ENCODE data around the gene CSTPP1.
"Not testable (repeated sequence)": the region's sequence is repeated elsewhere in the genome, so short reads cannot be mapped to it uniquely, and the experiment has no call there.

Gene CSTPP1

GRCh38 chr11:47191137-47191536 lies 254.6 kb downstream of the CSTPP1 start:
- peaks cover 21% of the 10 kb centered on the region for H3K27me3 ChIP-seq (ENCODE audit: insufficient read depth, low read length)
- H3K9me3 ChIP-seq (ENCODE audit: insufficient read depth, low read depth, low read length); H3K27ac ChIP-seq (ENCODE audit: low read depth, low read length); H3K9ac ChIP-seq (ENCODE audit: low read depth, low read length); H3K4me1 ChIP-seq (ENCODE audit: insufficient read depth, low read length); H3K4me3 ChIP-seq (ENCODE audit: low read length); H3K36me3 ChIP-seq (ENCODE audit: insufficient read depth, low read length): not testable (repeated sequence)
- 93% methylated on average over 10 of the region's 10 CpGs for WGBS

- H3K36me3 ChIP-seq (ENCODE audit: insufficient read depth, low read length): no peaks in the 10 kb centered on the region
- peaks cover 8% of the 10 kb centered on the region; the same call in 1 of the 2 replicates for H3K4me1 ChIP-seq (ENCODE audit: insufficient read depth, low read length)
Measured at GRCh38 chr11:47192111-47192510, 255.6 kb downstream of the CSTPP1 start.

GRCh38 chr11:47198161-47198560 lies 261.6 kb downstream of the CSTPP1 start:
- H3K4me1 ChIP-seq (ENCODE audit: insufficient read depth, low read length); H3K4me3 ChIP-seq (ENCODE audit: low read length); H3K9me3 ChIP-seq (ENCODE audit: insufficient read depth, low read depth, low read length); H3K9ac ChIP-seq (ENCODE audit: low read depth, low read length); H3K36me3 ChIP-seq (ENCODE audit: insufficient read depth, low read length); H3K27ac ChIP-seq (ENCODE audit: low read depth, low read length); H3K27me3 ChIP-seq (ENCODE audit: insufficient read depth, low read length): not testable (repeated sequence)
- 94% methylated on average over 9 of the region's 9 CpGs for WGBS

More at GRCh38 chr11:47192111-47192510, 255.6 kb downstream of the CSTPP1 start:
- no peak overlapping the region for H3K27ac ChIP-seq (ENCODE audit: low read depth, low read length)
- WGBS: 91% methylated on average over 4 of the region's 4 CpGs
- H3K4me3 ChIP-seq (ENCODE audit: low read length): no peak overlapping the region
- no peaks in the 10 kb centered on the region for H3K9me3 ChIP-seq (ENCODE audit: insufficient read depth, low read depth, low read length)
- peaks cover 14% of the 10 kb centered on the region for H3K27me3 ChIP-seq (ENCODE audit: insufficient read depth, low read length)
- no peak overlapping the region for H3K9ac ChIP-seq (ENCODE audit: low read depth, low read length)

- no peaks in the 10 kb centered on the region for H3K27me3 ChIP-seq (ENCODE audit: insufficient read depth, low read length)
- 91% methylated on average over 4 of the region's 4 CpGs for WGBS
- H3K27ac ChIP-seq (ENCODE audit: low read depth, low read length): no peak overlapping the region
- peaks cover 7% of the 10 kb centered on the region for H3K4me1 ChIP-seq (ENCODE audit: insufficient read depth, low read length)
- no peak overlapping the region for H3K4me3 ChIP-seq (ENCODE audit: low read length)
- no peaks in the 10 kb centered on the region for H3K36me3 ChIP-seq (ENCODE audit: insufficient read depth, low read length)
- no peak overlapping the region for H3K9ac ChIP-seq (ENCODE audit: low read depth, low read length)
- H3K9me3 ChIP-seq (ENCODE audit: insufficient read depth, low read depth, low read length): no peaks in the 10 kb centered on the region
Measured at GRCh38 chr11:47201015-47201414, 264.5 kb downstream of the CSTPP1 start.

GRCh38 chr11:47202576-47202975 lies 266.0 kb downstream of the CSTPP1 start:
- 94% methylated on average over 5 of the region's 5 CpGs for WGBS
- H3K36me3 ChIP-seq (ENCODE audit: insufficient read depth, low read length): no peaks in the 10 kb centered on the region
- H3K27ac ChIP-seq (ENCODE audit: low read depth, low read length): no peak overlapping the region
- H3K9ac ChIP-seq (ENCODE audit: low read depth, low read length): no peak overlapping the region
- H3K4me3 ChIP-seq (ENCODE audit: low read length): no peak overlapping the region
- no peaks in the 10 kb centered on the region for H3K9me3 ChIP-seq (ENCODE audit: insufficient read depth, low read depth, low read length)
- H3K4me1 ChIP-seq (ENCODE audit: insufficient read depth, low read length): peaks cover 7% of the 10 kb centered on the region
- H3K27me3 ChIP-seq (ENCODE audit: insufficient read depth, low read length): no peaks in the 10 kb centered on the region

GRCh38 chr11:47204637-47204989 lies 268.1 kb downstream of the CSTPP1 start:
- peak overlapping the region; percentile 11; the same call in 1 of the 2 replicates for H3K27ac ChIP-seq (ENCODE audit: low read depth, low read length)
- no peaks in the 10 kb centered on the region for H3K36me3 ChIP-seq (ENCODE audit: insufficient read depth, low read length)
- peaks cover 7% of the 10 kb centered on the region for H3K4me1 ChIP-seq (ENCODE audit: insufficient read depth, low read length)
- H3K9ac ChIP-seq (ENCODE audit: low read depth, low read length): no peak overlapping the region
- no peaks in the 10 kb centered on the region for H3K9me3 ChIP-seq (ENCODE audit: insufficient read depth, low read depth, low read length)
- WGBS: 51% methylated on average over 2 of the region's 2 CpGs
- H3K27me3 ChIP-seq (ENCODE audit: insufficient read depth, low read length): no peaks in the 10 kb centered on the region
- no peak overlapping the region for H3K4me3 ChIP-seq (ENCODE audit: low read length)

GRCh38 chr11:47206577-47206976 lies 270.0 kb downstream of the CSTPP1 start:
- not testable (repeated sequence) for H3K4me1 ChIP-seq (ENCODE audit: insufficient read depth, low read length); H3K36me3 ChIP-seq (ENCODE audit: insufficient read depth, low read length); H3K4me3 ChIP-seq (ENCODE audit: low read length); H3K27ac ChIP-seq (ENCODE audit: low read depth, low read length); H3K9me3 ChIP-seq (ENCODE audit: insufficient read depth, low read depth, low read length); H3K9ac ChIP-seq (ENCODE audit: low read depth, low read length); H3K27me3 ChIP-seq (ENCODE audit: insufficient read depth, low read length)
- 96% methylated on average over 5 of the region's 5 CpGs for WGBS

GRCh38 chr11:47207459-47207858 lies 270.9 kb downstream of the CSTPP1 start:
- no peaks in the 10 kb centered on the region for H3K27me3 ChIP-seq (ENCODE audit: insufficient read depth, low read length)
- no peak overlapping the region for H3K9ac ChIP-seq (ENCODE audit: low read depth, low read length)
- WGBS: 89% methylated on average over 6 of the region's 6 CpGs
- H3K27ac ChIP-seq (ENCODE audit: low read depth, low read length): no peak overlapping the region
- no peak overlapping the region for H3K4me3 ChIP-seq (ENCODE audit: low read length)
- peaks cover 7% of the 10 kb centered on the region for H3K4me1 ChIP-seq (ENCODE audit: insufficient read depth, low read length)
- no peaks in the 10 kb centered on the region for H3K36me3 ChIP-seq (ENCODE audit: insufficient read depth, low read length)
- no peaks in the 10 kb centered on the region for H3K9me3 ChIP-seq (ENCODE audit: insufficient read depth, low read depth, low read length)

GRCh38 chr11:47208008-47208552 lies 271.5 kb downstream of the CSTPP1 start:
- not testable (repeated sequence) for H3K27me3 ChIP-seq (ENCODE audit: insufficient read depth, low read length); H3K4me3 ChIP-seq (ENCODE audit: low read length); H3K36me3 ChIP-seq (ENCODE audit: insufficient read depth, low read length); H3K9me3 ChIP-seq (ENCODE audit: insufficient read depth, low read depth, low read length); H3K4me1 ChIP-seq (ENCODE audit: insufficient read depth, low read length); H3K9ac ChIP-seq (ENCODE audit: low read depth, low read length); H3K27ac ChIP-seq (ENCODE audit: low read depth, low read length)
- WGBS: 95% methylated on average over 13 of the region's 13 CpGs

- H3K4me1 ChIP-seq (ENCODE audit: insufficient read depth, low read length): peaks cover 7% of the 10 kb centered on the region
- no peak overlapping the region for H3K4me3 ChIP-seq (ENCODE audit: low read length)
- no peaks in the 10 kb centered on the region for H3K36me3 ChIP-seq (ENCODE audit: insufficient read depth, low read length)
- no peaks in the 10 kb centered on the region for H3K27me3 ChIP-seq (ENCODE audit: insufficient read depth, low read length)
- H3K27ac ChIP-seq (ENCODE audit: low read depth, low read length): no peak overlapping the region
- no peaks in the 10 kb centered on the region for H3K9me3 ChIP-seq (ENCODE audit: insufficient read depth, low read depth, low read length)
- no peak overlapping the region for H3K9ac ChIP-seq (ENCODE audit: low read depth, low read length)
- 94% methylated on average over 5 of the region's 5 CpGs for WGBS
Measured at GRCh38 chr11:47208628-47209027, 272.1 kb downstream of the CSTPP1 start.

Data from HUES64 (cell line).